Hepatocyte (in vitro differentiated cells): ENCODE results near the gene RAN. TPM values are rescaled to one million over a fixed set of nuclear protein-coding genes. Genes with fewer than 3 reads are reported as not detected.
"Not testable (repeated sequence)": the region's sequence is repeated elsewhere in the genome, so short reads cannot be mapped to it uniquely, and the experiment has no call there.

Experiments used
- DNase-seq: peaks from one replicate; pipeline ENCODE4 v3.0.0-alpha.2; 2016; ENCODE audit warnings: low spot score
- H2AFZ ChIP-seq: fragments of 200-600 bp; sonication (generic); 2 replicates; pipeline ENCODE4 v1.6.0; 2016; ENCODE audit warnings: antibody characterized with exemption, mild to moderate bottlenecking
- H3K27ac ChIP-seq: fragments of 200-600 bp; sonication (generic); 2 replicates; pipeline ENCODE4 v1.5.1; 2016; ENCODE audit warnings: mild to moderate bottlenecking
- H3K27me3 ChIP-seq: fragments of 200-600 bp; sonication (generic); 2 replicates; pipeline ENCODE4 v1.6.1; 2016
- H3K36me3 ChIP-seq: fragments of 200-600 bp; sonication (generic); replicated peaks from 2 replicates; pipeline ENCODE4 v1.5.1; 2016; ENCODE audit warnings: low read depth; ENCODE audit not compliant: insufficient read depth
- H3K4me1 ChIP-seq: fragments of 200-600 bp; sonication (generic); 2 replicates; pipeline ENCODE4 v1.5.1; 2016; ENCODE audit warnings: mild to moderate bottlenecking, moderate library complexity; ENCODE audit not compliant: insufficient read depth
- H3K4me2 ChIP-seq: fragments of 200-600 bp; sonication (generic); 2 replicates; pipeline ENCODE4 v1.6.0; 2016
- H3K4me3 ChIP-seq: fragments of 200-600 bp; sonication (generic); 2 replicates; pipeline ENCODE4 v1.5.1; 2016; ENCODE audit warnings: mild to moderate bottlenecking
- H3K79me2 ChIP-seq: fragments of 200-600 bp; sonication (generic); 2 replicates; pipeline ENCODE4 v1.6.0; 2017; ENCODE audit warnings: mild to moderate bottlenecking
- H3K9me2 ChIP-seq: fragments of 200-600 bp; sonication (generic); replicated peaks from 2 replicates; pipeline ENCODE4 v1.6.0; 2017; ENCODE audit warnings: mild to moderate bottlenecking; ENCODE audit not compliant: insufficient read depth
- H3K9me3 ChIP-seq: fragments of 200-600 bp; sonication (generic); 2 replicates; pipeline ENCODE4 v1.5.1; 2016; ENCODE audit warnings: low read depth, mild to moderate bottlenecking
- H4K20me1 ChIP-seq: fragments of 200-600 bp; sonication (generic); 2 replicates; pipeline ENCODE4 v1.6.0; 2016; ENCODE audit warnings: mild to moderate bottlenecking; ENCODE audit not compliant: insufficient read depth, poor library complexity, severe bottlenecking
- CTCF ChIP-seq: fragments of 200-600 bp; sonication (generic); IDR thresholded peaks from 2 replicates; pipeline ENCODE4 v1.5.1; 2016; ENCODE audit warnings: antibody characterized with exemption, mild to moderate bottlenecking; ENCODE audit not compliant: poor library complexity
- EZH2 ChIP-seq: fragments of 200-600 bp; sonication (generic); IDR thresholded peaks from 2 replicates; pipeline ENCODE4 v1.6.1; 2016; ENCODE audit warnings: antibody characterized with exemption, mild to moderate bottlenecking, borderline replicate concordance
- EZH2phosphoT487 ChIP-seq: fragments of 200-600 bp; sonication (generic); IDR thresholded peaks from one replicate; pipeline ENCODE4 v1.6.1; 2018; ENCODE audit warnings: antibody characterized with exemption, mild to moderate bottlenecking, low read depth, moderate library complexity; ENCODE audit not compliant: unreplicated experiment, severe bottlenecking
- WGBS: methylation state at CpG from one replicate; pipeline ENCODE4 v1.1.6; 2016; ENCODE audit warnings: low lambda C conversion rate; ENCODE audit errors: missing lambda C conversion rate; 5-methylcytosine and 5-hydroxymethylcytosine counted together
- polyA plus RNA-seq: library from polyadenylated mRNA; unstranded; fragments of >200 nt; fragmentation: Nextera tagmentation; extraction: Ambion mirVana; gene quantifications from 2 replicates; pipeline ENCODE4 v1.2.1, GENCODE V29; 2016
- total RNA-seq: library from RNA; depleted of rRNA; stranded (reverse); fragments of >200 nt; gene quantifications from 2 replicates; pipeline ENCODE4 v1.2.3, GENCODE V29; 2014

The RAN gene
- total and polyA plus RNA-seq, 2 experiments from 2014 or later: 300 to 673 TPM

- peaks cover 30% of the 10 kb centered on the region for H3K79me2 ChIP-seq
- WGBS: 93% methylated on average over 5 of the region's 5 CpGs
- H4K20me1 ChIP-seq: peaks cover 31% of the 10 kb centered on the region
- no peak for TF ChIP-seq EZH2phosphoT487
- no peak for TF ChIP-seq CTCF
- no peak for TF ChIP-seq EZH2
- H3K9me2 ChIP-seq: no peaks in the 10 kb centered on the region
- H3K36me3 ChIP-seq: peaks cover 5% of the 10 kb centered on the region
- H3K4me1 ChIP-seq: peaks cover 10% of the 10 kb centered on the region
- no peak for DNase-seq
- no peak overlapping the region for H2AFZ ChIP-seq
- H3K9me3 ChIP-seq: no peaks in the 10 kb centered on the region
- no peaks in the 10 kb centered on the region for H3K27me3 ChIP-seq
- no peak overlapping the region for H3K4me3 ChIP-seq
- H3K4me2 ChIP-seq: no peak overlapping the region
- H3K27ac ChIP-seq: no peak overlapping the region
These were observed 3.3 kb downstream of the RAN start for GRCh38 chr12:130875193-130875592.

- WGBS: 91% methylated on average over 11 of the region's 11 CpGs
- not testable (repeated sequence) for H3K27ac ChIP-seq, H3K9me3 ChIP-seq, H3K9me2 ChIP-seq, H2AFZ ChIP-seq, H3K36me3 ChIP-seq, H3K4me3 ChIP-seq, H3K27me3 ChIP-seq, H3K4me2 ChIP-seq, DNase-seq
- Histone ChIP-seq H4K20me1 (peaks cover 31% of the 10 kb centered on the region), H3K4me1 (peaks cover 10% of the 10 kb centered on the region), H3K79me2 (peaks cover 30% of the 10 kb centered on the region)
These were observed 3.8 kb downstream of the RAN start for GRCh38 chr12:130875708-130876107.

GRCh38 chr12:130876297-130876696 is 4.4 kb downstream of the RAN start:
- peaks cover 10% of the 10 kb centered on the region for H3K4me1 ChIP-seq
- no peak overlapping the region for H3K4me3 ChIP-seq
- no peaks in the 10 kb centered on the region for H3K9me2 ChIP-seq
- H4K20me1 ChIP-seq: peaks cover 31% of the 10 kb centered on the region
- peaks cover 30% of the 10 kb centered on the region for H3K79me2 ChIP-seq
- H2AFZ ChIP-seq: no peak overlapping the region
- H3K27me3 ChIP-seq: no peaks in the 10 kb centered on the region
- peaks cover 5% of the 10 kb centered on the region for H3K36me3 ChIP-seq
- TF ChIP-seq EZH2phosphoT487: no peak
- TF ChIP-seq EZH2: no peak
- no peak for TF ChIP-seq CTCF
- no peak overlapping the region for H3K4me2 ChIP-seq
- DNase-seq: no peak
- no peak overlapping the region for H3K27ac ChIP-seq
- H3K9me3 ChIP-seq: no peaks in the 10 kb centered on the region

GRCh38 chr12:130876758-130877157 is 4.9 kb downstream of the RAN start:
- Histone ChIP-seq H3K4me2 (no peak overlapping the region), H3K4me3 (no peak overlapping the region), H3K27me3 (no peaks in the 10 kb centered on the region), H3K79me2 (peaks cover 30% of the 10 kb centered on the region), H3K9me3 (no peaks in the 10 kb centered on the region), H3K36me3 (peaks cover 5% of the 10 kb centered on the region), H3K4me1 (peaks cover 10% of the 10 kb centered on the region), H3K27ac (no peak overlapping the region), H4K20me1 (peaks cover 31% of the 10 kb centered on the region), H2AFZ (no peak overlapping the region), H3K9me2 (no peaks in the 10 kb centered on the region)
- DNase-seq: no peak
- 90% methylated on average over 3 of the region's 3 CpGs for WGBS
- TF ChIP-seq EZH2phosphoT487 (no peak), CTCF (no peak), EZH2 (no peak)
